ENCODE results near the gene UGT1A8.
"Not testable (repeated sequence)": the region's sequence is repeated elsewhere in the genome, so short reads cannot be mapped to it uniquely, and the experiment has no call there.

The UGT1A8 gene

DNA sequence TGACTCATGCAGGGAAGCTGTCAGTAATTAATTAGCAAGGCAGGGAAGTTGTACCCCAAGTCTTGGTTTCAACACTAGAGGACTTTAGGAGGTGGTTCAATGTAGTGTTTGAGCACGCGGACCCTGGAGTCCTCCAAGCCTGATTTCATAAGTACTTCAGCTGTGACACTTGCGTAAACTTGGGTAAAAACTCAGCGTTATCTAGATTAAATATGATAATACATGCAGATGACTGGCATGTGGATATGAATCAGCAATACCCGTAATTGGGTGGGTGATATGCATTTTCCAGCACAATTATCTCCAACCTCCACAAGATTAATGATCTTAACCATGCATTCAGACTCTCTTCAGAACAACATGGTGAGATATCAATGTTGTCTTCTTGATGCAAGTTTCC lies 69.5 kb downstream of the UGT1A8 start:
- DNase-seq (ENCODE audit: low spot score), result no peak

- DNase-seq (ENCODE audit: low spot score), result no peak
Measured at GRCh38 chr2:233688341-233688740, 70.9 kb downstream of the UGT1A8 start.

DNA sequence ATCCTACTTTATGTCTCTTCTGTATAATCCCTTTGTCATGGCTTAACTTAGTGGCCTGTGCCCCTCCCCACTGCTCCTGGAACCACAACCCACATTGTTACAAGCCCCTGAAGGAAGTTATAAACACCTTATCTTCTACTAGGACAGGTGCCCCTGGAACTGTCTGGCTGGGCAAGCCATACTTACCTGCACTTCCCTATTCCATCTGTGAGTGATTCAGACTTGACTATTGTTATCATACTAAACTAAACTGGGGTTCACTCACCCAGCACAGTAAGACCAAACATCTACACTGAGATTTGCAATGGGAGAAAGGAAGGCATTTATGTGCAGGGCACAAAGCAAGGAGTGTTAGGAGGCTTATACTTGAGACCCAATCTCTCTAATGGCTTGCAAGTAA lies 71.6 kb downstream of the UGT1A8 start:
- DNase-seq (ENCODE audit: low spot score), result no peak

DNA sequence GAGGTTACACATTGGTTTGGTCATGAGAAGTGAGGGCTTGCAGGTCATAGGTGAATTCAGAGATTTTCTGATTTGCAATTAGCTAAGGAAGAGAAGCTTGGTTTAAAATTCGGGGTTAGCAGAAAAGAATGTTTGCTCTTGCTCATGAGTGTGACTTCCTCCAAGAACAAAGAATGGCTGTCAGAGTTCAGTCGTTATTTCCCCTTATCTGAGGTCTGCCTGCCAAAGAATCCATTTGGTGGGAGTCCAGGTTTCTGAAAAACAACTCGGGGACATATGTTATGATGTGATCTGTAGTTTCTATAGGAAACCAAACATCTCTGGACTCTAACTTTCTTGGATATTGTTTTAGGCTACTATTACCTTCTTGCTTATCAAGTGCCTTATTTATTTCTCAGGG lies 72.1 kb downstream of the UGT1A8 start:
- DNase-seq (ENCODE audit: low spot score), result no peak

DNA sequence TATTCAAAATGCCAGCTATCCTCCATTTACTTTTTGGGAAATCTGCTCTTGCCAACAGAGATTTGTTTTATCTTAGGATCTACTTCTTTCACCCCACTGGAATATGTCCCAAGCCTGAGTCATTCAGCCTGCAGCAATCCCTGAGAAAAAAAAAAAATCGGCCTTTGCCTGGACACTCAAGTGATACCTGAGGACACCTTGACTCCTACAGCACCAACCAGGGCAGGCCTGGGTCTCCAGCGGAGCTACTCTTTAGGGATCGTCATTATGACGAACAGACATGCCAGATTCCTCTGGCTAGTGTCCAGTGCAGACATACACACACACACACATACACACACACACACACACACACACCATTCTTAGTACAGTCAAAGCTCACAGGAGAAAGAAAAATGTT lies 73.0 kb downstream of the UGT1A8 start:
- DNase-seq (ENCODE audit: low spot score), result no peak

DNA sequence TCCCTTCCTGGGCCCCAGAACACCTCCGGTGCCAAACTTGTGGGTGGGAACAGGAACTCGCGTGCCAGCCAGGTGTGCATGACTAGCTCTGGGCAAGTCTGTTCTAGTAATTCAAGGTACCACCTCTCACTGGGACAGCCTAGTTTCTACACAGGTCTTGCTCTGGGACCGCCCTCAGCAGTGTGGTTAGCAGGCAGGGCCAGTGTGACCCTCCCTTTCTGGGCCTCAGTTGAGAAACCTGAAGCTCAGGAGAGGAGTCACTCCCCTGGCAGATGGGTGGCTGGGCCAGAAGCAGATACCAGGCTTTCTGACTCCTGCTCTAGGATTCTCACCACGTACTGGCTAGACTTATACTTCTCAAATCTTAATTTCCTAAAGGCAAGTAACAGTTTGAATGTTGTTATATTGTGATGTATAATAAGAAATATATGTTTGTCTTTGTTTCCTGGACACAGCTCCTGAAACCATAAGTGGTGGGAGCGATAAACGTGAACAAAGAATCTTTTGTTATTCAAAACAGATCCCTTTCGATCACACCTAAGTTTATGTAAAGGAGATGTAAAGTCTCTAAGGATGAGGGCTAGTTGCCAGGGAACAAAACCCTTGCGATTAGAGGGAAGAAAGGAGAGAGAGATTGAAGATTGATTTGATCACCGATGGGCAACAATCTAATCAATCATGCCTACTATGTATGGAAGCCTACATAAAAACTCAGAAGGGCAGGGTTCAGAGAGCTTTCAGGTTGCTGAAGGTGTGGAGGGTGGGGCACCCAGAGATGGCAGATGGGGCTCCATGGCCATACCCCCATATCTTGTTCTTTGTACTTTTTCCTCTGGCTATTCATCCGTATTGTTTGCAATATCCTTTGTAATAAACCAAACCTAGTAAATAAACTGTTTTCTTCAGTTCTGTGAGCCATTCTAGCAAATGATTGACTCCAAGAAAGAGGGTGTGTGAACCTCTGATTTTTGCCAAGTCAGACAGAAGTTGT lies 74.3 kb downstream of the UGT1A8 start:
- DNase-seq (ENCODE audit: low spot score), result no peak

GRCh38 chr2:233692648-233693047 lies 75.2 kb downstream of the UGT1A8 start, which contains the start of gene UGT1A6:
Gene UGT1A6 (plus strand): TSS chr2:233692890. CDS start chr2:233693005, 115 bp downstream.
- no peak for DNase-seq (ENCODE audit: low spot score)

GRCh38 chr2:233693963-233694362 lies 76.5 kb downstream of the UGT1A8 start:
- no peak for DNase-seq (ENCODE audit: low spot score)

GRCh38 chr2:233698740-233699139 lies 81.3 kb downstream of the UGT1A8 start:
- no peak for DNase-seq (ENCODE audit: low spot score)

- DNase-seq (ENCODE audit: low spot score), result no peak
Measured at GRCh38 chr2:233699424-233700027, 82.1 kb downstream of the UGT1A8 start.

GRCh38 chr2:233700028-233700635 lies 82.7 kb downstream of the UGT1A8 start:
- peak; percentile 11 for DNase-seq (ENCODE audit: low spot score)

DNA sequence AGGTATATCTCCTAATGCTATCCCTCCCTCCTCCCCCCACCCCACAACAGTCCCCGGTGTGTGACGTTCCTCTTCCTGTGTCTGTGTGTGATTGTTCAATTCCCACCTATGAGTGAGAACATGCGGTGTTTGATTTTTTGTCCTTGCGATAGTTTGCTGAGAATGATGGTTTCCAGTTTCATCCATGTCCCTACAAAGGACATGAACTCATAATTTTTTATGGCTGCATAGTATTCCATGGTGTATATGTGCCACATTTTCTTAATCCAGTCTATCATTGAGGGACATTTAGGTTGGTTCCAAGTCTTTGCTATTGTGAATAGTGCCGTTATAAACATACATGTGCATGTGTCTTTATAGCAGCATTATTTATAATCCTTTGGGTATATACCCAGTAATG lies 83.4 kb downstream of the UGT1A8 start:
- not testable (repeated sequence) for DNase-seq (ENCODE audit: low spot score)

GRCh38 chr2:233702238-233702637 lies 84.8 kb downstream of the UGT1A8 start:
- no peak for DNase-seq (ENCODE audit: low spot score)

- no peak for DNase-seq (ENCODE audit: low spot score)
Measured at GRCh38 chr2:233705911-233706506, 88.6 kb downstream of the UGT1A8 start.

DNA sequence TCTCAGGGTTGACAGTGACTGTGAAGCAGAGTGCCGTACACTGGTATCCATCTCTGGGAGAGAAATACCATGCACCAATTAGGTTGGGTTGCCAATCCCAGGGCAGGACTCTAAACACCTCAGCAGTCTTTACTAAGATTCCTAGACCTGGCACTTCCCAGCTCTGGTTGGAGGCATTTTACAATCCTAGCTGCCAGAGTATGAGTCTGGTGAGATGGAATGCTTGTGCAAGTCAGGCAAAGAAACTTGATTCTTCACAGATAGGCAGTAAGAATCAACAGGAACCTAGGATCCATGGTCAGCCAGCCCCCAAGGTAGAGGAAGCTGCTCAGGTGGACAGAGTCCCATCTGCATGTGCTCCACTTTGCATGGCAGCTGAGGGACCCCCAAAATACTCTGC lies 89.3 kb downstream of the UGT1A8 start:
- no peak for DNase-seq (ENCODE audit: low spot score)

DNA sequence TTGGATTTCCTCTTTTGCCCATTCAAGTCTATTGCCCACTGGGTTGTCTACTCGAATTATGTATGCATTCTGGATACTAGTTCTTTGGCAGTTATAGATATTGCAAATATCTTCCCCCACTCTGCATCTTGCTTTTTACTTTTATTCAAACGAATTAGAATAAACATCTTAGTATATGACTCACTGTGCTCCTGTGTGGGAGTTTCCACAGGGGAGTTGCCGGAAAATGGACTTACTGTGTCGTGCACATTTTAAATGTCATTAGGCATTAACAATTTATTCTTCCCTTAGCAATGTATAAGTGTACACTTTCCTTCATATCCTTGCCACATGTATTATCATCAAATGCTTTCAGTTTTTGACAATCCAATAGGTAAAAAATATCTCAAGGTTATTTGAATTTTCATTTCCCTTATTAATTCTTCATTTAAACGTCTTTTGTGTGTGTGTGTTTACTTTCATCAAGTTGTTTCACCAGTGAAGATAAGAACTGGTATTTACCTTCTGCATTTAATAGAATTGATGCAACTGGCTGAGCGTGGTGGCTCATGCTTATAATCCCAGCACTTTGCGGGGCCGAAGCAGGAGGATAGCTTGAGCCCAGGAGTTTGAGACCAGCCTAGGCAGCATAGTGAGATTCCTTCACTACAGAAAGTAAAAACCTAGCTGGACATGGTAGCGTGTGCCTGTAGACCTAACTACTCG lies 90.7 kb downstream of the UGT1A8 start:
- no peak for DNase-seq (ENCODE audit: low spot score)

- DNase-seq (ENCODE audit: low spot score), result no peak
Measured at GRCh38 chr2:233708942-233709341, 91.5 kb downstream of the UGT1A8 start.

DNA sequence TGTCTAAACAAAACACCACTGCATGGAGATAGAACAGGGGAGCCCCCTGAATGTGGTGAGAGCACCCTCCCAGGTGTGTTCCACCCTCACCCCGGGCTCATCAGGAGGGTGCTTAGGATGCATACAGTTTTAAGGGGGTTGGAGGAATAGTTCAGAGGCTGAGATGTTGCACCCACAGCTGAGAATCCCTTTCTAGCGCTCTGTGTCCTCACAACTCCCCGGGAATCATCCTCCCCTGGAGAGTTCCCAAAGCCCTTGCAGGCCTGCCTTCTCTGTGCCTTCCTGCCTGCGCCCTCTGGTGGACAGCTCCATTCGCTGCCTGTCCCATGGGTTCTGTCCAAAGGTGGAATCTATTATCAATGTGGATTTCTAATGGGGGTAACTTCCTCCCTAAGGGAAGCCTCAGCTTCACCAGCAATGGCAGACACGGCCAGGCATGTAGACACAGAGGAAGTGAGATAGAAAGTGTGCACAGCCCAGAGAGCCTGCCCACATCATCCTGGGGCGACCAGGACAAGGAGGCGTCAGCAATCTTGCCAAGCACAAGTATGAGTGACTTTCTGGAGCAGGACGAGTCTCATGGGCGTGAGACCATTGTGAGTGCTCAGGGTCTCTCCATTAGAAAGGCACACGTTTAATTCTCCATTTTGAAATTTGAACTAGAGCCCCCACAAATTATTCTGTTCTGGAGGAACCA lies 94.0 kb downstream of the UGT1A8 start:
- DNase-seq (ENCODE audit: low spot score), result peak; percentile 28

- DNase-seq (ENCODE audit: low spot score), result no peak
Measured at GRCh38 chr2:233712611-233713261, 95.3 kb downstream of the UGT1A8 start, which contains the start of gene UGT1A5. Gene UGT1A5 (plus strand): TSS chr2:233712907. CDS start chr2:233712992, 85 bp downstream.

DNA sequence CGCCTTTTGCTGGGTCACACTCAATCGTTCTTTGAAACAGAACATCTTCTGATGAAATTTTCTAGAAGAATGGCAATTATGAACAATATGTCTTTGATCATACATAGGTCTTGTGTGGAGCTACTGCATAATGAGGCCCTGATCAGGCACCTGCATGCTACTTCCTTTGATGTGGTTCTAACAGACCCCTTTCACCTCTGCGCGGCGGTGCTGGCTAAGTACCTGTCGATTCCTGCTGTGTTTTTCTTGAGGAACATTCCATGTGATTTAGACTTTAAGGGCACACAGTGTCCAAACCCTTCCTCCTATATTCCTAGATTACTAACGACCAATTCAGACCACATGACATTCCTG lies 95.8 kb downstream of the UGT1A8 start:
- no peak for DNase-seq (ENCODE audit: low spot score)

GRCh38 chr2:233714121-233714520 lies 96.7 kb downstream of the UGT1A8 start:
- no peak for DNase-seq (ENCODE audit: low spot score)

All from putamen (tissue), 1 donor.